K562 (cell line): Measurements from ENCODE around the gene CUTA. TPM values are rescaled to one million over a fixed set of nuclear protein-coding genes. Genes with fewer than 3 reads are reported as not detected.

Experiments
- CBX3 ChIP-seq, 2 experiments: IDR thresholded peaks; 1 replicate in 1 of 2; 2 replicates in 1 of 2; pipeline ENCODE4 v1.6.1; 2012; ENCODE audit warnings: inconsistent platforms in 2 of 2, low read length in 2 of 2, borderline replicate concordance in 1 of 2, control low read depth in 1 of 2
- EP300 ChIP-seq: IDR thresholded peaks from 2 replicates; pipeline ENCODE4 v1.6.1; 2012; ENCODE audit warnings: low read length, improper control_type of control experiment
- polyA plus RNA-seq, 8 experiments: library from polyadenylated mRNA; depleted of rRNA in 4 of 8; stranded (reverse) in 5 of 8; unstranded in 3 of 8; fragments of >200 nt; fragmentation: Nextera tagmentation in 2 of 8; fragmentation: Illumina TruSeq in 1 of 8; extraction: Ambion mirVana in 2 of 8; extraction: Trizol in 1 of 8; gene quantifications; 2 replicates each; pipeline versions ENCODE4 v1.2.1 to v1.2.3, GENCODE V29; 2011 to 2014; ENCODE audit warnings: inconsistent platforms in 1 of 8, missing spikeins in 1 of 8
- total RNA-seq, 7 experiments: library from RNA; depleted of rRNA in 6 of 7; stranded (reverse); fragments of >200 nt in 6 of 7; fragmentation: Illumina TruSeq in 2 of 7; extraction: Trizol in 2 of 7; gene quantifications; 2 replicates each; pipeline versions ENCODE4 v1.2.1 to v1.2.3, GENCODE V29; 2011 to 2021; ENCODE audit warnings: low replicate concordance in 1 of 7
- TF ChIP-seq, protein P1 (sequence below), 2 experiments: fragments of 450-650 bp; formaldehyde crosslinking in 1 of 2; IDR thresholded peaks; 2 replicates each; pipeline versions ENCODE4 v1.4.0 to v1.6.1; 2014 to 2020; ENCODE audit warnings: mild to moderate bottlenecking in 2 of 2, borderline replicate concordance in 1 of 2, low read depth in 1 of 2

The CUTA gene
- total and polyA plus RNA-seq, 9 of the 15 experiments (the other 6 are each of a cell fraction or from before 2014, with no cell fraction given) = 166 to 682 (median 310) TPM

- TF ChIP-seq, protein P1, sequence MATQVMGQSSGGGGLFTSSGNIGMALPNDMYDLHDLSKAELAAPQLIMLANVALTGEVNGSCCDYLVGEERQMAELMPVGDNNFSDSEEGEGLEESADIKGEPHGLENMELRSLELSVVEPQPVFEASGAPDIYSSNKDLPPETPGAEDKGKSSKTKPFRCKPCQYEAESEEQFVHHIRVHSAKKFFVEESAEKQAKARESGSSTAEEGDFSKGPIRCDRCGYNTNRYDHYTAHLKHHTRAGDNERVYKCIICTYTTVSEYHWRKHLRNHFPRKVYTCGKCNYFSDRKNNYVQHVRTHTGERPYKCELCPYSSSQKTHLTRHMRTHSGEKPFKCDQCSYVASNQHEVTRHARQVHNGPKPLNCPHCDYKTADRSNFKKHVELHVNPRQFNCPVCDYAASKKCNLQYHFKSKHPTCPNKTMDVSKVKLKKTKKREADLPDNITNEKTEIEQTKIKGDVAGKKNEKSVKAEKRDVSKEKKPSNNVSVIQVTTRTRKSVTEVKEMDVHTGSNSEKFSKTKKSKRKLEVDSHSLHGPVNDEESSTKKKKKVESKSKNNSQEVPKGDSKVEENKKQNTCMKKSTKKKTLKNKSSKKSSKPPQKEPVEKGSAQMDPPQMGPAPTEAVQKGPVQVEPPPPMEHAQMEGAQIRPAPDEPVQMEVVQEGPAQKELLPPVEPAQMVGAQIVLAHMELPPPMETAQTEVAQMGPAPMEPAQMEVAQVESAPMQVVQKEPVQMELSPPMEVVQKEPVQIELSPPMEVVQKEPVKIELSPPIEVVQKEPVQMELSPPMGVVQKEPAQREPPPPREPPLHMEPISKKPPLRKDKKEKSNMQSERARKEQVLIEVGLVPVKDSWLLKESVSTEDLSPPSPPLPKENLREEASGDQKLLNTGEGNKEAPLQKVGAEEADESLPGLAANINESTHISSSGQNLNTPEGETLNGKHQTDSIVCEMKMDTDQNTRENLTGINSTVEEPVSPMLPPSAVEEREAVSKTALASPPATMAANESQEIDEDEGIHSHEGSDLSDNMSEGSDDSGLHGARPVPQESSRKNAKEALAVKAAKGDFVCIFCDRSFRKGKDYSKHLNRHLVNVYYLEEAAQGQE (IDR thresholded peaks at IDR 0.05; ENCODE audit: borderline replicate concordance) = peak; percentile 67
- TF ChIP-seq, protein P1 (CRISPR knock-in tag; IDR thresholded peaks at IDR 0.05; ENCODE audit: low read depth) = no peak
- no peak; the same call in 1 of the 2 replicates for TF ChIP-seq EP300
- peak in 1 of 2 experiments; percentile 61; a peak in 1 of 3 replicates for TF ChIP-seq CBX3 (IDR thresholded peaks at IDR 0.05; ENCODE audit: borderline replicate concordance in 1 of 2, low read length in 2 of 2)
Observed at GRCh38 chr6:33425668-33426577, 8.0 kb upstream of the CUTA start (continued).
